ENCODE data around the gene AGPAT4.
"Not testable (repeated sequence)": the region's sequence is repeated elsewhere in the genome, so short reads cannot be mapped to it uniquely, and the experiment has no call there.

The AGPAT4 gene

DNA sequence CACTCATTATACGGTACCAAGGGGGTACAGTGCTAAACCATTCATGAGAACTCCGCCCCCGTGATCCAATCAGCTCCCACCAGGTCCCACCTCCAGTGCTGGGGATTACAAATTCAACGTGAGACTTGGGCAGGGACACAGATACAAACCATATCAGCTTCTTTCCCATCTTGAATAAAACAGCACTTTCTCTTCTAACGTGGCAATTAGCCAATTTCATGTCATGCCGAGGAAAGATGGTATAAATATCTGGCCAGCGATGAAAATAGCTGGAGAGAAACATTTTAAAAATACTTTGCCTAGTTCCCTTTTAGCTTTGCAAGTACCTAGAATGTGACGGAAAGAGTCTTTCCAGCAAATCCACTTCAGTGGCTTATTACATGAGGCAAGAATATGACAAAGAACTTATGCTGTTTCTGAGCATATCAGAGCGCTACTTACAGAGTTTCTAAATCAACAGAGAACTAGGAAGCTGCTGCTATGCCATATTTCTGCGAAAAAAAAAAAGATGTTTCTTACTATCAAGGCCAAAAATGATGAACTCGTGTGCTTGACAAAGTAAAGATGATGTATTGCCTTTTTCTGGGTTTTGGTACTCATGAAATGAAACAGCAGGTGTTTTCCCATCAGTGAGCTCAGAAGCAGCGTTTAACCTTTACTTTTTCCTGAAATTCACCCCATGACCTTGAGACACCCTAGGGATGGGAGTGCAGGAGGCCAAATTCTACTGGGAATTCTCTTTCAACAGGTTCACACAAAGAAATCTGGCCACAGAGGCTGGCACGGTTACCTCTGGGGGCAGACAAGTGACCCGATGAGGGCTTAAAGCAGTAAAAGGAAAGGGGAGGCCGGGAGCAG lies 37.9 kb downstream of the AGPAT4 start:
- Mint-ChIP-seq H3K27me3 (peaks cover 2% of the 10 kb centered on the region), H3K4me1 (no peaks in the 10 kb centered on the region), H3K36me3 (peaks cover 4% of the 10 kb centered on the region), H3K4me3 (no peak overlapping the region), H3K27ac (no peak overlapping the region), H3K9me3 (no peaks in the 10 kb centered on the region)
- no peak for DNase-seq (ENCODE audit: low spot score in 2 of 2)
- ATAC-seq (ENCODE audit: low read depth) = no peak

GRCh38 chr6:161233986-161234661 lies 39.7 kb downstream of the AGPAT4 start:
- H3K27ac Mint-ChIP-seq = no peak overlapping the region
- peaks cover 6% of the 10 kb centered on the region for H3K36me3 Mint-ChIP-seq
- no peak overlapping the region for H3K4me3 Mint-ChIP-seq
- DNase-seq (ENCODE audit: low spot score in 2 of 2) = no peak
- no peak for ATAC-seq (ENCODE audit: low read depth)
- peaks cover 4% of the 10 kb centered on the region for H3K27me3 Mint-ChIP-seq
- H3K9me3 Mint-ChIP-seq = no peaks in the 10 kb centered on the region
- no peaks in the 10 kb centered on the region for H3K4me1 Mint-ChIP-seq

DNA sequence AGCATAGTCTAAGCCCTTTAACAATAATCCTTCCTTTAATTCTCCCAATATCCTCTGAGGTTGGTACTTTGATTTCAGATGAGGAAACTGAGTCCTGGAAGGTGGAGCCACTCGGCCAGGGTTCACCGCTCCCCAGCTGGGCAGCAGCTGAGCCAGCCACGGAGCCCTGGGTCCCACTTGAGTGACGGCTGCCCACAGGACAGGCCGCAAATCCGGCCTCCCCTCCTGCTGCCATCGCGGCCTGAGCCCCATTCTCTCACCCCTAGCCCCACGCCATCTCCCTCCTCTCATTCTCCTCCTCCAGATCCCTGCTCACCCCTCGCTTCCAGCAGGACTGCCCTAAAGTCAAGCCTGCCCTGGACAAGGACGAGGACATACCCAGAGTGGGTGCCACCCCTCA lies 41.4 kb downstream of the AGPAT4 start:
- H3K27ac Mint-ChIP-seq = no peak overlapping the region
- DNase-seq (ENCODE audit: low spot score in 2 of 2) = no peak
- ATAC-seq (ENCODE audit: low read depth) = no peak
- H3K9me3 Mint-ChIP-seq = no peaks in the 10 kb centered on the region
- H3K4me1 Mint-ChIP-seq = no peaks in the 10 kb centered on the region
- peaks cover 4% of the 10 kb centered on the region for H3K27me3 Mint-ChIP-seq
- peaks cover 9% of the 10 kb centered on the region for H3K36me3 Mint-ChIP-seq
- no peak overlapping the region for H3K4me3 Mint-ChIP-seq

GRCh38 chr6:161232010-161232409 lies 41.9 kb downstream of the AGPAT4 start:
- peaks cover 4% of the 10 kb centered on the region for H3K27me3 Mint-ChIP-seq
- H3K4me1 Mint-ChIP-seq = no peaks in the 10 kb centered on the region
- H3K4me3 Mint-ChIP-seq = no peak overlapping the region
- no peak for ATAC-seq (ENCODE audit: low read depth)
- no peak overlapping the region for H3K27ac Mint-ChIP-seq
- H3K9me3 Mint-ChIP-seq = no peaks in the 10 kb centered on the region
- DNase-seq (ENCODE audit: low spot score in 2 of 2) = no peak
- peaks cover 9% of the 10 kb centered on the region for H3K36me3 Mint-ChIP-seq

DNA sequence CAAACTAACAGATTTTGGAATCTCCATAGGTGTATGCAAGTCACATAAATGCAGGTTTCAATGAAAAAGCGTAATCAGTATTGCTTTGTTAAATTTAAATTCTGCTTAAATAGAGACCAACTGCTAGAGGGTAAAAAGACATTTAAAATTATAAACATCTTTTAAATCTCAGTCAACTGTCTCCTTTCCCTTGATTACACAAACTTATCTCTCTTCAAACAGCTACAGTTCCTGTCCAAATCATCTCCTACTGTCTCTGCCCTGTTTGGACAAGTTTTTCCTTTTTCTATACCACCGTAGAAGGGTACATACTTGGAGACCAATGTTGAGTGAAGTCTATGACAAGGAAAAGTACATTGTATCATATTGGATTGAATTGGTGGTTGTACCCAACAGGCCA lies 43.5 kb downstream of the AGPAT4 start:
- Mint-ChIP-seq H3K27ac (no peak overlapping the region), H3K36me3 (peaks cover 9% of the 10 kb centered on the region), H3K4me3 (no peak overlapping the region), H3K4me1 (peaks cover 2% of the 10 kb centered on the region), H3K27me3 (peaks cover 4% of the 10 kb centered on the region), H3K9me3 (no peaks in the 10 kb centered on the region)
- no peak for ATAC-seq (ENCODE audit: low read depth)
- DNase-seq (ENCODE audit: low spot score in 2 of 2) = no peak

- Mint-ChIP-seq H3K27me3 (peaks cover 4% of the 10 kb centered on the region), H3K4me1 (peaks cover 2% of the 10 kb centered on the region), H3K36me3 (peaks cover 9% of the 10 kb centered on the region), H3K27ac (no peak overlapping the region), H3K9me3 (peaks cover 3% of the 10 kb centered on the region), H3K4me3 (no peak overlapping the region)
- ATAC-seq (ENCODE audit: low read depth) (no peak), DNase-seq (ENCODE audit: low spot score in 2 of 2) (no peak)
Measured at GRCh38 chr6:161228921-161229591, 44.8 kb downstream of the AGPAT4 start.

GRCh38 chr6:161228096-161228495 lies 45.8 kb downstream of the AGPAT4 start:
- peaks cover 4% of the 10 kb centered on the region for H3K27me3 Mint-ChIP-seq
- peaks cover 9% of the 10 kb centered on the region for H3K36me3 Mint-ChIP-seq
- ATAC-seq (ENCODE audit: low read depth) (no peak), DNase-seq (ENCODE audit: low spot score in 2 of 2) (no peak)
- no peak overlapping the region for H3K27ac Mint-ChIP-seq
- H3K9me3 Mint-ChIP-seq = peaks cover 3% of the 10 kb centered on the region
- no peak overlapping the region for H3K4me3 Mint-ChIP-seq
- H3K4me1 Mint-ChIP-seq = peaks cover 2% of the 10 kb centered on the region

DNA sequence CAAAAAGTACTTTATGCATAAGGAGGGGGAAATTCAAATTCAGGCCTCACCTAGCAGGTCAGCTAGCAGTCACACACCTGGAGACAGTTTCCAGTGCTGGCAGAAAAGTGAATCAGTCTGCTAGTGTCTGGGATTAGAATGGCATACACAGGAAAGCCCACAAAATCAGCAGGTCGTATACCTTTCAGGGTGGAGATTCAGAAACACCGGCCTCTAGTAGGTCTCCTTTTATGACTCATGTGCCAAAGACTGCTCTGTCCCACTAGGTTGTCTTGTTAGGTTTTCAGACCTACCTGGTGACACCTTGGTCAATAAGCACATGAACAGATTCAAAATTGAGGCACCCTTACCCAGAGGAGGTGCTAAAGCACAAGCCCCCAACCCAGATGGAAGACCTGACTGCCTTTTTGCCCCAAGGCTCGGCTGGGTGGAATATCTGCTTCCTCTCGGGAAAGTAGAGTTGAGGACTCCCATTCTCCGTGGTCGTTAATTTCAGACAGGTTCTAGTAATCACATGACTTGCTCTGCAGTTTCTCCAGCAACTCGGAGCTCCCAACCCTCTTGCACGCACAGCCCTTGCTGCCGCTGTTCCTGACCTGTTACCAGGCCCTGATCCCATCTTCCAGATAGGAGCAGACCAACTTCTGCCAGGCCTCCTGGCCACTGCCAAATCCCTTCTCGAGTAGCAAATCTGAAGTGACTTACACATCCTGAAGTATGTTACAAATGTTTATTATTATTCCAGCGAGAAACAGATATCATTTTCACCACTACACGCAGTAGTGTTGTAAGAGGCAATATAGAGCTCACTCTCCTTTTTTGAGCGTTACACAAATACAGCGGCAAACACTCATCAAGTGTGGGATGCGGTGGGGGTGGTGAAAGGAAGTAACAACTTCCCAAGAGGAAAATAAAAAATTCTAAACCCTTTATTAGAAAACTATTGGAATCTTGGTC lies 46.6 kb downstream of the AGPAT4 start:
- no peak overlapping the region for H3K4me3 Mint-ChIP-seq
- H3K27ac Mint-ChIP-seq = no peak overlapping the region
- ATAC-seq (ENCODE audit: low read depth) = no peak

GRCh38 chr6:161226009-161226964 lies 47.6 kb downstream of the AGPAT4 start:
- Mint-ChIP-seq H3K4me3 (no peak overlapping the region), H3K27ac (no peak overlapping the region), H3K4me1 (peaks cover 2% of the 10 kb centered on the region), H3K9me3 (peaks cover 3% of the 10 kb centered on the region), H3K36me3 (peaks cover 5% of the 10 kb centered on the region), H3K27me3 (peaks cover 4% of the 10 kb centered on the region)
- ATAC-seq (ENCODE audit: low read depth) (no peak), DNase-seq (ENCODE audit: low spot score in 2 of 2) (no peak)

More for the DNA sequence above, 46.6 kb downstream of the AGPAT4 start:
- peaks cover 4% of the 10 kb centered on the region for H3K27me3 Mint-ChIP-seq
- peaks cover 9% of the 10 kb centered on the region for H3K36me3 Mint-ChIP-seq
- H3K4me1 Mint-ChIP-seq = peaks cover 2% of the 10 kb centered on the region
- peaks cover 3% of the 10 kb centered on the region for H3K9me3 Mint-ChIP-seq
- DNase-seq (ENCODE audit: low spot score in 2 of 2) = no peak

DNA sequence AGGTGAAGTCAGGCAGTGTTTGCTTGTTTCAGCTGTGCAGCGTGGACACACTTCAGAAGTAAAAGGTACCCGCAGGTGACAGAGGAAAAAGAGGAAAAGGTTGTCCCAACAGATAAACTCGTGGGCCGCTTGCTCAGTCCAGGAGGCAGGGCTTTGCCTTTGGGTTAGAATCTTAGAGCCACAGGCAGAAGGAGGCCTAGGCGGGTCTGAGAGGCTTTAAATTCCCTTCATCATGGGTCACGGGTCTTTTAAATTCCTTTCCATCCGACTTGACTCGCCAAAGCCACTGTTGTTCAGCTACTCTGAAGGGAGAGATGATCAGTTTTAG lies 48.2 kb downstream of the AGPAT4 start:
- peaks cover 3% of the 10 kb centered on the region for H3K9me3 Mint-ChIP-seq
- ATAC-seq (ENCODE audit: low read depth) (no peak), DNase-seq (ENCODE audit: low spot score in 2 of 2) (no peak)
- peaks cover 5% of the 10 kb centered on the region for H3K36me3 Mint-ChIP-seq
- peaks cover 2% of the 10 kb centered on the region for H3K4me1 Mint-ChIP-seq
- H3K27me3 Mint-ChIP-seq = peaks cover 4% of the 10 kb centered on the region
- no peak overlapping the region for H3K4me3 Mint-ChIP-seq
- H3K27ac Mint-ChIP-seq = no peak overlapping the region

GRCh38 chr6:161224951-161225680 lies 48.7 kb downstream of the AGPAT4 start:
- not testable (repeated sequence) for H3K4me1 Mint-ChIP-seq; H3K9me3 Mint-ChIP-seq; H3K27ac Mint-ChIP-seq; H3K27me3 Mint-ChIP-seq; ATAC-seq (ENCODE audit: low read depth); H3K4me3 Mint-ChIP-seq; DNase-seq (ENCODE audit: low spot score in 2 of 2); H3K36me3 Mint-ChIP-seq

DNA sequence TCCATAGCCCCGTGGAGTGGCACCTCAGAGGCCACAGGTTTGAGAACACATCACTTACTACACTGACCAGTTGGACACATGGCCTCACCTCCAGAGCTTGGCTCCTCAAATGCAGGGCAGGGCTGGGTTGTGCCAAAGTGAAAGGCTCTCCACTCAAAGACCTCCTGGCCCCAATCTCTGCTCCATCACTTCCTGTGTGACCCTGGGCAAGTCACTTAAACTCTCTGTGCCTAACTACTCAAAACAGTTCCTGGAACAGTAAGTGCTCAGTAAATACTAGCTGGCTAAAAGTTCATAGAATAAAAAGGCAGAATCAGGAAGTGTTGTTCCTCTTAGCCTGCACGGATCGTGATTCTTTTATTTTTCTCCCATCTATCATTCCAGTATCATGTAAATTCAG lies 50.2 kb downstream of the AGPAT4 start:
- H3K36me3 Mint-ChIP-seq = peaks cover under 1% of the 10 kb centered on the region
- no peak for DNase-seq (ENCODE audit: low spot score in 2 of 2)
- no peak overlapping the region for H3K4me3 Mint-ChIP-seq
- ATAC-seq (ENCODE audit: low read depth) = no peak
- peaks cover 2% of the 10 kb centered on the region for H3K27me3 Mint-ChIP-seq
- peaks cover 4% of the 10 kb centered on the region for H3K9me3 Mint-ChIP-seq
- no peak overlapping the region for H3K27ac Mint-ChIP-seq
- peaks cover 2% of the 10 kb centered on the region for H3K4me1 Mint-ChIP-seq
